G401.6 (cell line): ENCODE results near the gene MED13L.

Source experiments
- FAIRE-seq: peaks from 2 replicates; lab custom pipeline; 2012; peaks lifted over from hg19 to GRCh38; lab: Jason Lieb, UNC

The MED13L gene

GRCh38 chr12:115938794-115939377 is 338.6 kb downstream of the MED13L start:
- no peak for FAIRE-seq

- FAIRE-seq: no peak
Observed at GRCh38 chr12:115936997-115937916, 340.2 kb downstream of the MED13L start.

DNA sequence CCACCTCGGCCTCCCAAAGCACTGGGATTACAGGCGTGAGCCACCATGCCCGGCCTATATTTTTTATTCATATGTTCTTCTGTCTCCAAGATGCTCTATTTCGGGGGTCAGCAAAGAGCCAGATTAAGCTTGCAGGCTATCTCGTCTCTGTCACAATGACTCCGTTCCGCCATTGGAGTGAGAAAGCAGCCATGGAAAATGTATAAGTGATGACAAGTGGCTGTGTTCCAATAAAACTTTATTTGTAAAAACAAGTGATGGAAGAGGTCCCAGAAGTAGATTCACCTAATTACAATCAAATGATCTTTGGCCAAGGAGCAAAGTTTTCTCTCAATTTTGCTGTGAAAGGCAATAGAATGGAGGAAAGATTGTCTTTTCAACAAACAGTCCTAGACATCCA is 342.6 kb downstream of the MED13L start:
- FAIRE-seq: no peak

DNA sequence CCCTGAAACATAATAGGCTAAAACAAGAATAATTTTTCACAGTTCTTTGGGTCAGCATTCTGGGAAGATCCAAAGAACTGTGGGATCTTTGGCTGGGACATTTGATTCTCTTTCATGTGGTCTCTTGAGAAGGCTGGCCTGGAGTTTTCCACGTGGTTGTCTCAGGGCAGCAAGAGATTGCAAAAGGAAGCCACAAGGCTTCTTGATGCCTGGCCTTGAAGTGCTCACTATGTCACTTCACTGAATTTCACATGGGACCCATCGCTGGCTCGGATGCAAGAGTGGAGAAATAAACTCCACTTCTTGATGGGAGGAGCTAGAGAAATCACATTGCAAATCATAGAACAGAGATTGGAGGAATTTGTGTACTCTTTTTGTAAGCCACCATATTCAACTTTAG is 343.4 kb downstream of the MED13L start:
- no peak for FAIRE-seq

GRCh38 chr12:115932066-115932465 is 345.4 kb downstream of the MED13L start:
- no peak for FAIRE-seq

GRCh38 chr12:115930336-115930735 is 347.2 kb downstream of the MED13L start:
- no peak for FAIRE-seq

GRCh38 chr12:115926037-115926670 is 351.3 kb downstream of the MED13L start:
- no peak for FAIRE-seq

- no peak for FAIRE-seq
Observed at GRCh38 chr12:115923851-115924250, 353.6 kb downstream of the MED13L start.

GRCh38 chr12:115922952-115923564 is 354.4 kb downstream of the MED13L start:
- no peak for FAIRE-seq

- no peak for FAIRE-seq
Observed at GRCh38 chr12:115920395-115921183, 356.9 kb downstream of the MED13L start.

DNA sequence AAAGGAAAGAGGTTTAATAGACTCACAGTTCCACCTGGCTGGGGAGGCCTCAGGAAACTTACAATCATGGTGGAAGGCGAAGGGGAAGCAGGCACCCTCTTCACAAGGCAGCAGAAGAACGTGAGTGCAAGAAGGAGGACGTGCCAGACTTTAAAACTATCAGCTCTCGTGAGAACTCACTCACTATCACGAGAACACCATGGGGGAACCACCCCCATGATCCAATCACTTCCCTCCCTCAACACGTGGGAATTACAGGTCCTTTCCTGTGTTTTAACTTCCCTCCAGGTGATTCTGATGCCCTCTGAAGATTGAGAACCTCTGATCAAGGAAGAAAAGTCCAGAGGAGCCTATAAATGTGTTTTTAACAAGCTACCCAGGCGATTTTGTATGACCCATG is 358.7 kb downstream of the MED13L start:
- no peak for FAIRE-seq

GRCh38 chr12:115916910-115917668 is 360.4 kb downstream of the MED13L start:
- FAIRE-seq: no peak

GRCh38 chr12:115914122-115914521 is 363.4 kb downstream of the MED13L start:
- FAIRE-seq: no peak

- FAIRE-seq: no peak
Observed at GRCh38 chr12:115912440-115912839, 365.1 kb downstream of the MED13L start.

GRCh38 chr12:115911360-115911759 is 366.1 kb downstream of the MED13L start:
- FAIRE-seq: no peak

- no peak for FAIRE-seq
Observed at GRCh38 chr12:115910057-115910456, 367.4 kb downstream of the MED13L start.
